HL-60 (cell line): ENCODE data around the gene ARTN.

Experiments used
- TF ChIP-seq, protein P1 (sequence below): IDR thresholded peaks from one replicate; pipeline ENCODE4 v1.5.1; 2011; ENCODE audit warnings: low read length, control low read depth, inconsistent platforms; ENCODE audit not compliant: insufficient read depth
- TF ChIP-seq, protein P2 (sequence below): IDR thresholded peaks from 2 replicates; pipeline ENCODE4 v1.6.1; 2012; ENCODE audit warnings: low read depth; ENCODE audit not compliant: insufficient replicate concordance

DNA sequence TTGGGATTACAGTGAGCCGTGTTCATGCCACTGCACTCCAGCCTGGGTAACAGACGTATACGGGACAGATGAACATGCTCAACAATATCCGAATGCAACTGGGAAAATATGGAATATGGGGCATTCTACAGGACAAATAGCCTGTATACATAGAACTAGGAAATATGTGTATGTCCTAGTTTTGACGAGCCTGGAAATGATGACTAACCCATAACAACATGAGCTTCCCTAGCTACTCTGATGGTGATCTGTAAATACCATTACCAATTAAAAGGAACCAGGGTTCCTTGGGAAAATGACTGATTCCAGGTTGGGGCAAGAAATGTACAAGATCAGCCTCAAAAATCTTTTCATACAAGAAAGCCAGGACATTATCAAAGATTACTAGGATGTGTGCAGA, 42.8 kb upstream of the ARTN start:
- TF ChIP-seq, protein P1, sequence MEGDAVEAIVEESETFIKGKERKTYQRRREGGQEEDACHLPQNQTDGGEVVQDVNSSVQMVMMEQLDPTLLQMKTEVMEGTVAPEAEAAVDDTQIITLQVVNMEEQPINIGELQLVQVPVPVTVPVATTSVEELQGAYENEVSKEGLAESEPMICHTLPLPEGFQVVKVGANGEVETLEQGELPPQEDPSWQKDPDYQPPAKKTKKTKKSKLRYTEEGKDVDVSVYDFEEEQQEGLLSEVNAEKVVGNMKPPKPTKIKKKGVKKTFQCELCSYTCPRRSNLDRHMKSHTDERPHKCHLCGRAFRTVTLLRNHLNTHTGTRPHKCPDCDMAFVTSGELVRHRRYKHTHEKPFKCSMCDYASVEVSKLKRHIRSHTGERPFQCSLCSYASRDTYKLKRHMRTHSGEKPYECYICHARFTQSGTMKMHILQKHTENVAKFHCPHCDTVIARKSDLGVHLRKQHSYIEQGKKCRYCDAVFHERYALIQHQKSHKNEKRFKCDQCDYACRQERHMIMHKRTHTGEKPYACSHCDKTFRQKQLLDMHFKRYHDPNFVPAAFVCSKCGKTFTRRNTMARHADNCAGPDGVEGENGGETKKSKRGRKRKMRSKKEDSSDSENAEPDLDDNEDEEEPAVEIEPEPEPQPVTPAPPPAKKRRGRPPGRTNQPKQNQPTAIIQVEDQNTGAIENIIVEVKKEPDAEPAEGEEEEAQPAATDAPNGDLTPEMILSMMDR = no peak
- TF ChIP-seq, protein P2, sequence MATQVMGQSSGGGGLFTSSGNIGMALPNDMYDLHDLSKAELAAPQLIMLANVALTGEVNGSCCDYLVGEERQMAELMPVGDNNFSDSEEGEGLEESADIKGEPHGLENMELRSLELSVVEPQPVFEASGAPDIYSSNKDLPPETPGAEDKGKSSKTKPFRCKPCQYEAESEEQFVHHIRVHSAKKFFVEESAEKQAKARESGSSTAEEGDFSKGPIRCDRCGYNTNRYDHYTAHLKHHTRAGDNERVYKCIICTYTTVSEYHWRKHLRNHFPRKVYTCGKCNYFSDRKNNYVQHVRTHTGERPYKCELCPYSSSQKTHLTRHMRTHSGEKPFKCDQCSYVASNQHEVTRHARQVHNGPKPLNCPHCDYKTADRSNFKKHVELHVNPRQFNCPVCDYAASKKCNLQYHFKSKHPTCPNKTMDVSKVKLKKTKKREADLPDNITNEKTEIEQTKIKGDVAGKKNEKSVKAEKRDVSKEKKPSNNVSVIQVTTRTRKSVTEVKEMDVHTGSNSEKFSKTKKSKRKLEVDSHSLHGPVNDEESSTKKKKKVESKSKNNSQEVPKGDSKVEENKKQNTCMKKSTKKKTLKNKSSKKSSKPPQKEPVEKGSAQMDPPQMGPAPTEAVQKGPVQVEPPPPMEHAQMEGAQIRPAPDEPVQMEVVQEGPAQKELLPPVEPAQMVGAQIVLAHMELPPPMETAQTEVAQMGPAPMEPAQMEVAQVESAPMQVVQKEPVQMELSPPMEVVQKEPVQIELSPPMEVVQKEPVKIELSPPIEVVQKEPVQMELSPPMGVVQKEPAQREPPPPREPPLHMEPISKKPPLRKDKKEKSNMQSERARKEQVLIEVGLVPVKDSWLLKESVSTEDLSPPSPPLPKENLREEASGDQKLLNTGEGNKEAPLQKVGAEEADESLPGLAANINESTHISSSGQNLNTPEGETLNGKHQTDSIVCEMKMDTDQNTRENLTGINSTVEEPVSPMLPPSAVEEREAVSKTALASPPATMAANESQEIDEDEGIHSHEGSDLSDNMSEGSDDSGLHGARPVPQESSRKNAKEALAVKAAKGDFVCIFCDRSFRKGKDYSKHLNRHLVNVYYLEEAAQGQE = no peak
